Measurements from ENCODE around the gene MYL9.

DNA sequence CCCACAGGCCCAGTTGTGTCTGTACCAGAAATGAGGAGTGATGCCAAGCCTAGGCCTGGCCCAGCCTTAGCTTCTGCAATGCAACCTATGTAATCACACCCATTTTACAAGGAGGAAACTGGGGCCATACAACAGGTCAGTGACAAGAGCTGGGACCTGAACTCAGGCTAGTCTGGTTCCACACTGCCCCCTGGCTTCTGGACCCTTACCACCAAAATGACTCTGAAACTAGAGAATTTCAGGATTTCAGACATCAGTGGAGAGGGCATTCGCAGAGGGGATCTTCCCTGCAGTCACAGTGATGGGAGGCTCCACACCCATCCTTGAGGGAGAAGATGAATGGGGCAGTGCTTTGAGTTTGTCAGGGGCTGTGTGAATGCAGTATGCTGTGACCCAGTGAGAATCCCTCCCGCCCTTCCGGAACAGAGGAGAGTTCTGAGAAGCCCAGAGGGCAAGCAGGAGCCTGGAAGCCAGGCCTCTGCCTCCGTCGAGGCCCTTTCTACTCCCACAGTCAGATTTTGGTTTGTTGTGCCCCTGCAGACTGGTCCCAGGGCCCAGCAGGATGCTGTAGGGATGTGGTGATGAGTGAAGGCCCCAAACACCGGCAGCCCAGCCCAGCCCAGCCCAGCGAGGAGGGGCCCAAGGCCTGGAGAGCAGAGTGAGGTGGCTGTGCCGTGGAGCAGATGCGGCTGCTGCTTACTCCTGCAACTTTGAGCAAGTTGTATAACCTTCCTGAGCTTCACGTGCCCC, 48.1 kb upstream of the MYL9 start:
- TF ChIP-seq, protein P1, sequence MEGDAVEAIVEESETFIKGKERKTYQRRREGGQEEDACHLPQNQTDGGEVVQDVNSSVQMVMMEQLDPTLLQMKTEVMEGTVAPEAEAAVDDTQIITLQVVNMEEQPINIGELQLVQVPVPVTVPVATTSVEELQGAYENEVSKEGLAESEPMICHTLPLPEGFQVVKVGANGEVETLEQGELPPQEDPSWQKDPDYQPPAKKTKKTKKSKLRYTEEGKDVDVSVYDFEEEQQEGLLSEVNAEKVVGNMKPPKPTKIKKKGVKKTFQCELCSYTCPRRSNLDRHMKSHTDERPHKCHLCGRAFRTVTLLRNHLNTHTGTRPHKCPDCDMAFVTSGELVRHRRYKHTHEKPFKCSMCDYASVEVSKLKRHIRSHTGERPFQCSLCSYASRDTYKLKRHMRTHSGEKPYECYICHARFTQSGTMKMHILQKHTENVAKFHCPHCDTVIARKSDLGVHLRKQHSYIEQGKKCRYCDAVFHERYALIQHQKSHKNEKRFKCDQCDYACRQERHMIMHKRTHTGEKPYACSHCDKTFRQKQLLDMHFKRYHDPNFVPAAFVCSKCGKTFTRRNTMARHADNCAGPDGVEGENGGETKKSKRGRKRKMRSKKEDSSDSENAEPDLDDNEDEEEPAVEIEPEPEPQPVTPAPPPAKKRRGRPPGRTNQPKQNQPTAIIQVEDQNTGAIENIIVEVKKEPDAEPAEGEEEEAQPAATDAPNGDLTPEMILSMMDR (IDR thresholded peaks at IDR 0.05) = peak in 4 of 6 experiments; percentile 6 to 22 (median 16)
- no peak for TF ChIP-seq POLR2A (IDR thresholded peaks at IDR 0.05)
